Endothelial cell of umbilical vein (primary cell): ENCODE measurements around the gene ABCA7. TPM values are rescaled to one million over a fixed set of nuclear protein-coding genes. Genes with fewer than 3 reads are reported as not detected.

Experiments used
- BruUV-seq: library from RNA; stranded (reverse); fragments of 400-500 nt; replicated peaks from 2 replicates; lab custom pipeline; 2021; lab: Mats Ljungman, UMichigan
- CTCF ChIA-PET: fragments of 300-600, 350-600 bp; sonication (Branson Sonifier 250); formaldehyde crosslinking; loops from one replicate; lab custom pipeline; 2021; ENCODE audit warnings: antibody characterized with exemption, inconsistent platforms; lab: Charles Lee
- POLR2A ChIA-PET: fragments of 300-600, 350-600 bp; sonication (Branson Sonifier 250); formaldehyde crosslinking; loops from one replicate; lab custom pipeline; 2021; ENCODE audit warnings: antibody characterized with exemption, inconsistent platforms; lab: Charles Lee
- DNase-seq: peaks from one replicate; pipeline ENCODE4 v3.0.0-alpha.2; 2011; ENCODE audit warnings: low read depth, low spot score
- FAIRE-seq: peaks from 2 replicates; lab custom pipeline; 2011; peaks lifted over from hg19 to GRCh38; lab: Jason Lieb, UNC
- H2AFZ ChIP-seq: 2 replicates; pipeline ENCODE4 v1.6.0; 2012; ENCODE audit warnings: low read depth, low read length, control low read depth, inconsistent platforms
- H3K27ac ChIP-seq: 2 replicates; pipeline ENCODE4 v1.5.1; 2011; ENCODE audit warnings: low read depth, mild to moderate bottlenecking, control low read depth, low read length, moderate library complexity; ENCODE audit not compliant: insufficient read depth
- H3K27me3 ChIP-seq, 2 experiments: 2 replicates each; pipeline versions ENCODE4 v1.6.0 to v1.6.1; 2011; ENCODE audit warnings: low read length in 2 of 2, mixed read lengths in 1 of 2; ENCODE audit not compliant: control insufficient read depth in 2 of 2, insufficient read depth in 2 of 2
- H3K36me3 ChIP-seq, 2 experiments: 2 replicates in 1 of 2; 3 replicates in 1 of 2; pipeline ENCODE4 v1.5.1; 2011; ENCODE audit warnings: low read length in 2 of 2, mild to moderate bottlenecking in 1 of 2, moderate library complexity in 1 of 2; ENCODE audit not compliant: control insufficient read depth in 2 of 2, insufficient read depth in 2 of 2; ENCODE audit errors: extremely low read depth in 1 of 2
- H3K4me1 ChIP-seq: 3 replicates; pipeline ENCODE4 v1.5.1; 2011; ENCODE audit warnings: mild to moderate bottlenecking, low read length; ENCODE audit not compliant: control insufficient read depth, insufficient read depth; ENCODE audit errors: extremely low read depth
- H3K4me2 ChIP-seq: 2 replicates; pipeline ENCODE4 v1.6.1; 2011; ENCODE audit warnings: low read length, control low read depth, mixed read lengths; ENCODE audit not compliant: insufficient read depth
- H3K4me3 ChIP-seq, 3 experiments: fragments of 200-600 bp in 1 of 3; sonication (generic), shearing (Covaris generic) in 1 of 3; replicated peaks in 1 of 3; 2 replicates each; pipeline ENCODE4 v1.5.1; 2011 to 2016; ENCODE audit warnings: control low read depth in 3 of 3, low read length in 3 of 3, mild to moderate bottlenecking in 2 of 3, inconsistent platforms in 1 of 3, low read depth in 1 of 3, moderate library complexity in 1 of 3; ENCODE audit not compliant: insufficient read depth in 1 of 3
- H3K79me2 ChIP-seq: 2 replicates; pipeline ENCODE4 v1.6.0; 2012; ENCODE audit warnings: low read length, inconsistent platforms; ENCODE audit not compliant: control insufficient read depth, insufficient read depth
- H3K9ac ChIP-seq: replicated peaks from 2 replicates; pipeline ENCODE3; 2011; ENCODE audit warnings: low read length, control low read depth; ENCODE audit not compliant: insufficient read depth; ENCODE audit errors: extremely low read depth
- H3K9me1 ChIP-seq: replicated peaks from 3 replicates; pipeline ENCODE4 v1.6.0; 2011; ENCODE audit warnings: mild to moderate bottlenecking, low read length; ENCODE audit not compliant: control insufficient read depth, insufficient read depth; ENCODE audit errors: extremely low read depth
- H3K9me3 ChIP-seq: replicated peaks from 2 replicates; pipeline ENCODE4 v1.5.1; 2012; ENCODE audit warnings: low read length, inconsistent platforms; ENCODE audit not compliant: control insufficient read depth, insufficient read depth
- H4K20me1 ChIP-seq: replicated peaks from 2 replicates; pipeline ENCODE3; 2011; ENCODE audit warnings: mild to moderate bottlenecking, low read length; ENCODE audit not compliant: control insufficient read depth, insufficient read depth; ENCODE audit errors: extremely low read depth
- CTCF ChIP-seq, 2 donors: IDR thresholded peaks; 1 replicate in 1 of 2; 2 replicates in 1 of 2; pipeline ENCODE4 v1.5.1; 2011; ENCODE audit warnings: low read length in 2 of 2, mild to moderate bottlenecking in 2 of 2, moderate library complexity in 2 of 2, control low read depth in 1 of 2, inconsistent platforms in 1 of 2, low read depth in 1 of 2; ENCODE audit not compliant: insufficient read depth in 1 of 2; ENCODE audit errors: extremely low read depth in 1 of 2
- EZH2 ChIP-seq: IDR thresholded peaks from 2 replicates; pipeline ENCODE4 v1.6.1; 2012; ENCODE audit warnings: borderline replicate concordance, low read depth, mild to moderate bottlenecking, moderate library complexity, low read length, inconsistent platforms; ENCODE audit not compliant: severe bottlenecking
- GATA2 ChIP-seq: IDR thresholded peaks from 2 replicates; pipeline ENCODE4 v1.7.0; 2011; ENCODE audit warnings: low read depth, mild to moderate bottlenecking, moderate library complexity, mixed read lengths, low read length; ENCODE audit not compliant: insufficient read length, insufficient read depth
- JUN ChIP-seq: IDR thresholded peaks from 2 replicates; pipeline ENCODE4 v1.6.1; 2011; ENCODE audit warnings: borderline replicate concordance, low read depth; ENCODE audit not compliant: insufficient read length, insufficient read depth
- MYC ChIP-seq: IDR thresholded peaks from one replicate; pipeline ENCODE4 v1.6.1; 2011; ENCODE audit warnings: mild to moderate bottlenecking, low read depth, low read length
- POLR2A ChIP-seq: IDR thresholded peaks from 2 replicates; pipeline ENCODE4 v1.6.1; 2012; ENCODE audit warnings: low read depth, mild to moderate bottlenecking, control low read depth, low read length
- POLR2AphosphoS5 ChIP-seq: IDR thresholded peaks from 2 replicates; pipeline ENCODE4 v1.6.1; 2012; ENCODE audit warnings: low read depth, mild to moderate bottlenecking, control low read depth, low read length, moderate library complexity; ENCODE audit not compliant: insufficient read depth
- dilution Hi-C: fragments of 300-500 bp; cut with MboI; formaldehyde crosslinking; loops from one replicate; pipeline ENCODE4 v1.15.0; 2019; ENCODE audit warnings: low sequenced_read_pairs; ENCODE audit not compliant: extremely low pct_ligation_motif_present
- intact Hi-C: fragments of 100-400 bp; cut with micrococcal nuclease; formaldehyde crosslinking; loops from one replicate; pipeline ENCODE4 v1.10.0; 2022
- polyA plus RNA-seq, 4 experiments: library from polyadenylated mRNA; depleted of rRNA in 3 of 4; stranded (reverse) in 3 of 4; unstranded in 1 of 4; fragments of >200 nt; gene quantifications; 2 replicates each; pipeline versions ENCODE4 v1.2.1 to v1.2.3, GENCODE V29; 2011 to 2012; ENCODE audit warnings: missing spikeins in 1 of 4
- total RNA-seq: library from RNA; stranded (reverse); gene quantifications from 2 replicates; pipeline ENCODE4 v1.2.3, GENCODE V29; 2021
- TF ChIP-seq, protein P1 (sequence below): IDR thresholded peaks from 2 replicates; pipeline ENCODE4 v1.6.1; 2011; ENCODE audit not compliant: insufficient read depth, insufficient read length

ABCA7 gene
- total and polyA plus RNA-seq, 2 donors (not counting 3 experiments of a cell fraction or from before 2014, with no cell fraction given) = 5.7 to 9.8 TPM

DNA sequence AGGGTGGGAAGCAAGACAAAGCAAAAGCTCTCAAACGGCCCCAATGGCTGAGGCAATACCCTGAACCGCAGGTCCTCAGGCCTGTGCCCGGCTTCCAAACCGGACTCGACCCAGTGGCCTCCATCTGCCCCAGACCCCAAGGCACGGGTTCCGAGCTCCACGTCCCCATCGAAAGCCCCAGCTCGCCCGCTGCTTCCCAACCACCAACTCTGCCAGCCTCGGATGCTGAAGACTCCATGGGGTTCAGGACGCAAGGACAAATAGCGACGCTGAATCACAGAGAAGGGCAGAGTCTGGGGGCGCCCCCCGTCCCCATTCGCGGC, 54.7 kb downstream of the ABCA7 start:
- ChIA-PET CTCF (interaction anchor here (1.9 kb wide), 1 partner anchor 30 kb away, joined by 6 read pairs; no protein-coding TSS in a partner anchor), POLR2A (no interaction called here)
- H3K27me3 ChIP-seq = no peaks in the 10 kb centered on the region
- H4K20me1 ChIP-seq = no peaks in the 10 kb centered on the region
- dilution Hi-C loops (no loop called here), intact Hi-C loops (loop anchor here (2.0 kb wide), 2 partner anchors 28 to 54 kb away; partner anchors contain the start of genes ABCA7 and ARHGAP45)
- no peak overlapping the region for H2AFZ ChIP-seq
- H3K9me1 ChIP-seq = no peaks in the 10 kb centered on the region
- BruUV-seq = no TSS peak
- H3K79me2 ChIP-seq = peaks cover 22% of the 10 kb centered on the region
- H3K9me3 ChIP-seq = no peaks in the 10 kb centered on the region
- peaks cover 0 to 12% of the 10 kb centered on the region in 2 experiments for H3K36me3 ChIP-seq
- H3K4me3 ChIP-seq = peak overlapping the region; percentile 82 to 93 (median 87)
- no peak for TF ChIP-seq GATA2
- TF ChIP-seq, protein P1, sequence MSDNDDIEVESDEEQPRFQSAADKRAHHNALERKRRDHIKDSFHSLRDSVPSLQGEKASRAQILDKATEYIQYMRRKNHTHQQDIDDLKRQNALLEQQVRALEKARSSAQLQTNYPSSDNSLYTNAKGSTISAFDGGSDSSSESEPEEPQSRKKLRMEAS = no peak
- TF ChIP-seq JUN = no peak
- no peak for TF ChIP-seq MYC
- TF ChIP-seq EZH2 = no peak
- TF ChIP-seq CTCF (IDR thresholded peaks at IDR 0.05; ENCODE audit: extremely low read depth in 1 of 2, insufficient read depth in 1 of 2, low read depth in 1 of 2, low read length in 2 of 2) = no peak
- TF ChIP-seq POLR2AphosphoS5 = no peak
- TF ChIP-seq POLR2A = no peak
- FAIRE-seq (no peak), DNase-seq (no peak)
- peak overlapping the region; percentile 85 for H3K9ac ChIP-seq
- H3K4me2 ChIP-seq = peak overlapping the region; percentile 85
- H3K4me1 ChIP-seq = peaks cover 10% of the 10 kb centered on the region
- H3K27ac ChIP-seq = peak overlapping the region; percentile 25
